Loucy (cell line): ENCODE results near the gene MAD2L1BP.

Source experiments
- EZH2phosphoT487 ChIP-seq: fragments of 200-600 bp; IDR thresholded peaks from 2 replicates; pipeline ENCODE4 v1.6.1; 2018; ENCODE audit warnings: antibody characterized with exemption, mild to moderate bottlenecking, moderate library complexity, borderline replicate concordance
- TF ChIP-seq, protein P1 (sequence below): fragments of 200-600 bp; sonication (generic); conservative IDR thresholded peaks from 2 replicates; pipeline ENCODE4 v1.5.1; 2014; ENCODE audit warnings: mild to moderate bottlenecking, antibody characterized with exemption, low read length

DNA sequence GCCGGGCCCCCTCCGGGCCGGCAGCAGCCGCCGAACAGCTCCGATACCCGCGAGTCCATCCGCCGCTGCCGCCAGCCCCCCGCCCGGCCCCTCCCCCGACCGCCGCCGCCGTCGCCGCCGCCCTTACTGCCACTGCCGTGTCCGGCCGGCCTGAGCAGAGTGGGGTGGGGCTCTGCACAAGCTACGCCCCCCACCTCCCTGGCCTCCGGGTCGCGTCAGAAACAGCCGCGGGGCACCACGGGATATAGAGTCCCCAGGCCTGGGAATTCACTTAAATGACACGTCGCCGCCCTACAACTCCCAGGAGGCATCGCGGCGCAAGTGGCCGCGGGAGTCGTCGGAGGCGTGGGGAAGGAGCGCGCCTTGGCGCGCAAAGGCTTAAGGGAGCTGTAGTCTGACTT is 6.5 kb upstream of the MAD2L1BP start, which contains the start of gene GTPBP2:
- TF ChIP-seq, protein P1, sequence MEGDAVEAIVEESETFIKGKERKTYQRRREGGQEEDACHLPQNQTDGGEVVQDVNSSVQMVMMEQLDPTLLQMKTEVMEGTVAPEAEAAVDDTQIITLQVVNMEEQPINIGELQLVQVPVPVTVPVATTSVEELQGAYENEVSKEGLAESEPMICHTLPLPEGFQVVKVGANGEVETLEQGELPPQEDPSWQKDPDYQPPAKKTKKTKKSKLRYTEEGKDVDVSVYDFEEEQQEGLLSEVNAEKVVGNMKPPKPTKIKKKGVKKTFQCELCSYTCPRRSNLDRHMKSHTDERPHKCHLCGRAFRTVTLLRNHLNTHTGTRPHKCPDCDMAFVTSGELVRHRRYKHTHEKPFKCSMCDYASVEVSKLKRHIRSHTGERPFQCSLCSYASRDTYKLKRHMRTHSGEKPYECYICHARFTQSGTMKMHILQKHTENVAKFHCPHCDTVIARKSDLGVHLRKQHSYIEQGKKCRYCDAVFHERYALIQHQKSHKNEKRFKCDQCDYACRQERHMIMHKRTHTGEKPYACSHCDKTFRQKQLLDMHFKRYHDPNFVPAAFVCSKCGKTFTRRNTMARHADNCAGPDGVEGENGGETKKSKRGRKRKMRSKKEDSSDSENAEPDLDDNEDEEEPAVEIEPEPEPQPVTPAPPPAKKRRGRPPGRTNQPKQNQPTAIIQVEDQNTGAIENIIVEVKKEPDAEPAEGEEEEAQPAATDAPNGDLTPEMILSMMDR, result no peak
- no peak for TF ChIP-seq EZH2phosphoT487
